Right forelimb (tissue), 1 donor: Measurements from ENCODE around the gene C6.
"Not testable (repeated sequence)": the region's sequence is repeated elsewhere in the genome, so short reads cannot be mapped to it uniquely, and the experiment has no call there.

Experiments used
- DNase-seq: peaks from one replicate; pipeline ENCODE4 v3.0.0-alpha.2; 2018

C6 gene

GRCh38 chr5:41196197-41196596, 17.1 kb downstream of the C6 start:
- DNase-seq: no peak

GRCh38 chr5:41195228-41195627, 18.1 kb downstream of the C6 start:
- no peak for DNase-seq

GRCh38 chr5:41194339-41194738, 19.0 kb downstream of the C6 start:
- DNase-seq: no peak

GRCh38 chr5:41193456-41194205, 19.7 kb downstream of the C6 start:
- peak; percentile 46 for DNase-seq

- no peak for DNase-seq
Measured at GRCh38 chr5:41191249-41191648, 22.1 kb downstream of the C6 start.

GRCh38 chr5:41186143-41186542, 27.2 kb downstream of the C6 start:
- DNase-seq: no peak

- DNase-seq: not testable (repeated sequence)
Measured at GRCh38 chr5:41183331-41183730, 30.0 kb downstream of the C6 start.

- DNase-seq: no peak
Measured at GRCh38 chr5:41182666-41183065, 30.7 kb downstream of the C6 start.

GRCh38 chr5:41181691-41182564, 31.4 kb downstream of the C6 start:
- no peak for DNase-seq

GRCh38 chr5:41176952-41177351, 36.4 kb downstream of the C6 start:
- DNase-seq: no peak

GRCh38 chr5:41172012-41172411, 41.3 kb downstream of the C6 start:
- DNase-seq: no peak

GRCh38 chr5:41161271-41161670, 52.1 kb downstream of the C6 start:
- no peak for DNase-seq

GRCh38 chr5:41157272-41157894, 55.9 kb downstream of the C6 start:
- DNase-seq: no peak

GRCh38 chr5:41156739-41157138, 56.6 kb downstream of the C6 start:
- DNase-seq: no peak

GRCh38 chr5:41154491-41154890, 58.8 kb downstream of the C6 start:
- DNase-seq: no peak

GRCh38 chr5:41151564-41151963, 61.8 kb downstream of the C6 start:
- DNase-seq: no peak

GRCh38 chr5:41148448-41148847, 64.9 kb downstream of the C6 start:
- DNase-seq: no peak

GRCh38 chr5:41145306-41145705, 68.0 kb downstream of the C6 start:
- DNase-seq: no peak

GRCh38 chr5:41143131-41143901, 70.0 kb downstream of the C6 start:
- no peak for DNase-seq

- no peak for DNase-seq
Measured at GRCh38 chr5:41127967-41128690, 85.2 kb downstream of the C6 start.

- no peak for DNase-seq
Measured at GRCh38 chr5:41122459-41122858, 90.9 kb downstream of the C6 start.

GRCh38 chr5:41120600-41120999, 92.7 kb downstream of the C6 start:
- no peak for DNase-seq
